LNCAP (cell line): ENCODE data around the gene NANS.

Source experiments
- CTCF ChIP-seq: fragments of 450-650 bp; IDR thresholded peaks from 2 replicates; pipeline ENCODE4 v1.5.1; 2017; ENCODE audit warnings: mild to moderate bottlenecking

Gene NANS

GRCh38 chr9:98070704-98071103 lies 14.2 kb downstream of the NANS start:
- TF ChIP-seq CTCF: no peak

GRCh38 chr9:98071737-98072136 lies 15.2 kb downstream of the NANS start:
- no peak for TF ChIP-seq CTCF

- TF ChIP-seq CTCF: peak; percentile 96
These were observed 17.8 kb downstream of the NANS start for GRCh38 chr9:98074115-98074990.

- TF ChIP-seq CTCF: no peak
These were observed 18.8 kb downstream of the NANS start for GRCh38 chr9:98075332-98075805.

GRCh38 chr9:98078895-98079294 lies 22.4 kb downstream of the NANS start:
- TF ChIP-seq CTCF: no peak

- no peak for TF ChIP-seq CTCF
These were observed 23.8 kb downstream of the NANS start for GRCh38 chr9:98080326-98080725.

- TF ChIP-seq CTCF: no peak
These were observed 24.2 kb downstream of the NANS start for GRCh38 chr9:98080780-98081179.
